ENCODE results near the gene STUB1.

DNA sequence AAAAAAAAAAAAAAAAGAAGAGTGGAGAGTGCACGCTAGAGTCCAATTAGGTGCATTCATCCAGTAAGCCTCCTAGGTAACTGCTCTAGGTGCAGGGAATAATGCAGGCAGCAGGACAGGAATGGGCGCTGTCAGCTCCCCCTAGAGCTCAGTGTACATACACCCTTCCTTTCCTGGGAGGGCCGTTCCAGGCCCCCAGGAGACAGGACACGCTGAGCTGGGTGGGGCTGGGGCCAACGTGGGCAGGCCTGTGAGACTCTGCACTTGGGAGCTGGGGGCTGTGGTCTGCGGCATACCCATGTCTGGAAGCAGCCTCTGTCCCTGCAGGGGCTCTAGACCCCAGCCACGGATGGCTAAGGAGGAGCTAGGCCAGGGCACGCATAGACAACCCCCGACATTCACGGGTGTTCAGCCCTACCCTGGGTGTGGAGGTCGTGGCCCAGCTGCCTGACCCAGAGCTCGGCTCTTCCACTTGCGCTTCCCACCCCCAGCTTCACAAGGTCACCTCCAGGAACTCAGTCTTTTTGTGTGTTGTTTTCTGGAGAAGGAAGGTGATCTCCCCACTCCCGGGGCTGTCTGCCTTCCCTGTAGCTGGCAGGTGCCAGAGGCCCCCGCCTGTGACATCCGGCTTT is 39.7 kb downstream of the STUB1 start:
- TF ChIP-seq, protein P1, sequence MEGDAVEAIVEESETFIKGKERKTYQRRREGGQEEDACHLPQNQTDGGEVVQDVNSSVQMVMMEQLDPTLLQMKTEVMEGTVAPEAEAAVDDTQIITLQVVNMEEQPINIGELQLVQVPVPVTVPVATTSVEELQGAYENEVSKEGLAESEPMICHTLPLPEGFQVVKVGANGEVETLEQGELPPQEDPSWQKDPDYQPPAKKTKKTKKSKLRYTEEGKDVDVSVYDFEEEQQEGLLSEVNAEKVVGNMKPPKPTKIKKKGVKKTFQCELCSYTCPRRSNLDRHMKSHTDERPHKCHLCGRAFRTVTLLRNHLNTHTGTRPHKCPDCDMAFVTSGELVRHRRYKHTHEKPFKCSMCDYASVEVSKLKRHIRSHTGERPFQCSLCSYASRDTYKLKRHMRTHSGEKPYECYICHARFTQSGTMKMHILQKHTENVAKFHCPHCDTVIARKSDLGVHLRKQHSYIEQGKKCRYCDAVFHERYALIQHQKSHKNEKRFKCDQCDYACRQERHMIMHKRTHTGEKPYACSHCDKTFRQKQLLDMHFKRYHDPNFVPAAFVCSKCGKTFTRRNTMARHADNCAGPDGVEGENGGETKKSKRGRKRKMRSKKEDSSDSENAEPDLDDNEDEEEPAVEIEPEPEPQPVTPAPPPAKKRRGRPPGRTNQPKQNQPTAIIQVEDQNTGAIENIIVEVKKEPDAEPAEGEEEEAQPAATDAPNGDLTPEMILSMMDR (conservative IDR thresholded peaks at IDR 0.05; ENCODE audit: low read length): no peak; the same call in 1 of the 2 replicates
- TF ChIP-seq EZH2phosphoT487 (IDR thresholded peaks at IDR 0.05; ENCODE audit: borderline replicate concordance, low read depth, low read length): no peak

Data from OCI-LY7 (cell line).